ENCODE measurements around the gene NUP85. TPM values are rescaled to one million over a fixed set of nuclear protein-coding genes. Genes with fewer than 3 reads are reported as not detected.

NUP85 gene
- total RNA-seq, 2 donors from 2014 or later = 30.3 to 39.3 TPM

GRCh38 chr17:75218131-75218530 is 12.7 kb downstream of the NUP85 start:
- Histone ChIP-seq H3K4me3 (no peak overlapping the region), H3K27ac (no peak overlapping the region), H3K36me3 (peaks cover 54% of the 10 kb centered on the region), H3K27me3 (replicated peaks; ENCODE audit: insufficient read depth) (no peaks in the 10 kb centered on the region), H3K9me3 (no peaks in the 10 kb centered on the region), H3K4me1 (ENCODE audit: control insufficient read depth in 1 of 2, low read depth in 2 of 2) (no peaks in the 10 kb centered on the region)
- DNase-seq (ENCODE audit: low spot score) (no peak), ATAC-seq (ENCODE audit: insufficient number of reproducible peaks, low FRiP score, low read depth) (no peak)
- no peak for TF ChIP-seq CTCF (IDR thresholded peaks at IDR 0.05)

GRCh38 chr17:75219815-75220214 is 14.3 kb downstream of the NUP85 start:
- Histone ChIP-seq H3K27ac (no peak overlapping the region), H3K9me3 (no peaks in the 10 kb centered on the region), H3K4me3 (no peak overlapping the region), H3K27me3 (replicated peaks; ENCODE audit: insufficient read depth) (no peaks in the 10 kb centered on the region), H3K4me1 (ENCODE audit: control insufficient read depth in 1 of 2, low read depth in 2 of 2) (no peaks in the 10 kb centered on the region), H3K36me3 (peaks cover 39% of the 10 kb centered on the region)
- DNase-seq (ENCODE audit: low spot score) (no peak), ATAC-seq (ENCODE audit: insufficient number of reproducible peaks, low FRiP score, low read depth) (no peak)
- no peak for TF ChIP-seq CTCF (IDR thresholded peaks at IDR 0.05)

DNA sequence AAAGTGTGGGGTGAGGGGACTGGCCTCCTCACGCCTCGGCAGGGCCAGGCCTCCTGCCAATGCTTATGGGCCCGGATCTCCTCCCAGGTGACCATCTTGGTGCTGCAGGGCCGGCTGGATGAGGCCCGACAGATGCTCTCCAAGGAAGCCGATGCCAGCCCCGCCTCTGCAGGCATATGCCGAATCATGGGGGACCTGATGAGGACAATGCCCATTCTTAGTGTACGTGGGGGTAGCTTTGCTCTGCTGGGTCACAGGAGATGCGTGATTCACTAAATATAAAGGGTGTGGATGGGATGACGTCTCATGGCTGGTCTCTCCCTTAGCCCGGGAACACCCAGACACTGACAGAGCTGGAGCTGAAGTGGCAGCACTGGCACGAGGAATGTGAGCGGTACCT is 19.5 kb downstream of the NUP85 start:
- Histone ChIP-seq H3K27ac (no peak overlapping the region), H3K4me3 (no peak overlapping the region), H3K4me1 (ENCODE audit: control insufficient read depth in 1 of 2, low read depth in 2 of 2) (no peaks in the 10 kb centered on the region), H3K9me3 (no peaks in the 10 kb centered on the region), H3K36me3 (peaks cover 29% of the 10 kb centered on the region), H3K27me3 (replicated peaks; ENCODE audit: insufficient read depth) (no peaks in the 10 kb centered on the region)
- ATAC-seq (ENCODE audit: insufficient number of reproducible peaks, low FRiP score, low read depth) = no peak
- TF ChIP-seq CTCF (IDR thresholded peaks at IDR 0.05) = no peak
- DNase-seq (ENCODE audit: low spot score) = no peak

GRCh38 chr17:75227729-75228128 is 22.2 kb downstream of the NUP85 start:
- H3K4me3 ChIP-seq = no peak overlapping the region
- no peak overlapping the region for H3K27ac ChIP-seq
- H3K9me3 ChIP-seq = no peaks in the 10 kb centered on the region
- H3K27me3 ChIP-seq (replicated peaks; ENCODE audit: insufficient read depth) = no peaks in the 10 kb centered on the region
- no peak for TF ChIP-seq CTCF (IDR thresholded peaks at IDR 0.05)
- ATAC-seq (ENCODE audit: insufficient number of reproducible peaks, low FRiP score, low read depth) = no peak
- H3K36me3 ChIP-seq = peaks cover 46% of the 10 kb centered on the region
- no peak for DNase-seq (ENCODE audit: low spot score)
- no peaks in the 10 kb centered on the region for H3K4me1 ChIP-seq (ENCODE audit: control insufficient read depth in 1 of 2, low read depth in 2 of 2)

GRCh38 chr17:75228305-75228704 is 22.8 kb downstream of the NUP85 start:
- H3K27ac ChIP-seq = peak overlapping the region in 1 of 2 donors; percentile 34
- H3K27me3 ChIP-seq (replicated peaks; ENCODE audit: insufficient read depth) = no peaks in the 10 kb centered on the region
- DNase-seq (ENCODE audit: low spot score) (no peak), ATAC-seq (ENCODE audit: insufficient number of reproducible peaks, low FRiP score, low read depth) (no peak)
- peaks cover 49% of the 10 kb centered on the region for H3K36me3 ChIP-seq
- no peak overlapping the region for H3K4me3 ChIP-seq
- no peak for TF ChIP-seq CTCF (IDR thresholded peaks at IDR 0.05)
- H3K4me1 ChIP-seq (ENCODE audit: control insufficient read depth in 1 of 2, low read depth in 2 of 2) = no peaks in the 10 kb centered on the region
- H3K9me3 ChIP-seq = no peaks in the 10 kb centered on the region

Measured in thoracic aorta (tissue), 2 donors.